Endothelial cell of umbilical vein (primary cell): ENCODE results near the gene RNF4. TPM values are rescaled to one million over a fixed set of nuclear protein-coding genes. Genes with fewer than 3 reads are reported as not detected.

Experiments
- BruUV-seq: library from RNA; stranded (reverse); fragments of 400-500 nt; replicated peaks from 2 replicates; lab custom pipeline; 2021; lab: Mats Ljungman, UMichigan
- CTCF ChIA-PET: fragments of 300-600, 350-600 bp; sonication (Branson Sonifier 250); formaldehyde crosslinking; loops from one replicate; lab custom pipeline; 2021; ENCODE audit warnings: antibody characterized with exemption, inconsistent platforms; lab: Charles Lee
- POLR2A ChIA-PET: fragments of 300-600, 350-600 bp; sonication (Branson Sonifier 250); formaldehyde crosslinking; loops from one replicate; lab custom pipeline; 2021; ENCODE audit warnings: antibody characterized with exemption, inconsistent platforms; lab: Charles Lee
- DNase-seq: peaks from one replicate; pipeline ENCODE4 v3.0.0-alpha.2; 2011; ENCODE audit warnings: low read depth, low spot score
- FAIRE-seq: peaks from 2 replicates; lab custom pipeline; 2011; peaks lifted over from hg19 to GRCh38; lab: Jason Lieb, UNC
- H2AFZ ChIP-seq: 2 replicates; pipeline ENCODE4 v1.6.0; 2012; ENCODE audit warnings: low read depth, low read length, control low read depth, inconsistent platforms
- H3K27ac ChIP-seq: 2 replicates; pipeline ENCODE4 v1.5.1; 2011; ENCODE audit warnings: low read depth, mild to moderate bottlenecking, control low read depth, low read length, moderate library complexity; ENCODE audit not compliant: insufficient read depth
- H3K27me3 ChIP-seq, 2 experiments: 2 replicates each; pipeline versions ENCODE4 v1.6.0 to v1.6.1; 2011; ENCODE audit warnings: low read length in 2 of 2, mixed read lengths in 1 of 2; ENCODE audit not compliant: control insufficient read depth in 2 of 2, insufficient read depth in 2 of 2
- H3K36me3 ChIP-seq, 2 experiments: 2 replicates in 1 of 2; 3 replicates in 1 of 2; pipeline ENCODE4 v1.5.1; 2011; ENCODE audit warnings: low read length in 2 of 2, mild to moderate bottlenecking in 1 of 2, moderate library complexity in 1 of 2; ENCODE audit not compliant: control insufficient read depth in 2 of 2, insufficient read depth in 2 of 2; ENCODE audit errors: extremely low read depth in 1 of 2
- H3K4me1 ChIP-seq: 3 replicates; pipeline ENCODE4 v1.5.1; 2011; ENCODE audit warnings: mild to moderate bottlenecking, low read length; ENCODE audit not compliant: control insufficient read depth, insufficient read depth; ENCODE audit errors: extremely low read depth
- H3K4me2 ChIP-seq: 2 replicates; pipeline ENCODE4 v1.6.1; 2011; ENCODE audit warnings: low read length, control low read depth, mixed read lengths; ENCODE audit not compliant: insufficient read depth
- H3K4me3 ChIP-seq, 3 experiments: fragments of 200-600 bp in 1 of 3; sonication (generic), shearing (Covaris generic) in 1 of 3; replicated peaks in 1 of 3; 2 replicates each; pipeline ENCODE4 v1.5.1; 2011 to 2016; ENCODE audit warnings: control low read depth in 3 of 3, low read length in 3 of 3, mild to moderate bottlenecking in 2 of 3, inconsistent platforms in 1 of 3, low read depth in 1 of 3, moderate library complexity in 1 of 3; ENCODE audit not compliant: insufficient read depth in 1 of 3
- H3K79me2 ChIP-seq: 2 replicates; pipeline ENCODE4 v1.6.0; 2012; ENCODE audit warnings: low read length, inconsistent platforms; ENCODE audit not compliant: control insufficient read depth, insufficient read depth
- H3K9ac ChIP-seq: replicated peaks from 2 replicates; pipeline ENCODE3; 2011; ENCODE audit warnings: low read length, control low read depth; ENCODE audit not compliant: insufficient read depth; ENCODE audit errors: extremely low read depth
- H3K9me1 ChIP-seq: replicated peaks from 3 replicates; pipeline ENCODE4 v1.6.0; 2011; ENCODE audit warnings: mild to moderate bottlenecking, low read length; ENCODE audit not compliant: control insufficient read depth, insufficient read depth; ENCODE audit errors: extremely low read depth
- H3K9me3 ChIP-seq: replicated peaks from 2 replicates; pipeline ENCODE4 v1.5.1; 2012; ENCODE audit warnings: low read length, inconsistent platforms; ENCODE audit not compliant: control insufficient read depth, insufficient read depth
- H4K20me1 ChIP-seq: replicated peaks from 2 replicates; pipeline ENCODE3; 2011; ENCODE audit warnings: mild to moderate bottlenecking, low read length; ENCODE audit not compliant: control insufficient read depth, insufficient read depth; ENCODE audit errors: extremely low read depth
- EZH2 ChIP-seq: IDR thresholded peaks from 2 replicates; pipeline ENCODE4 v1.6.1; 2012; ENCODE audit warnings: borderline replicate concordance, low read depth, mild to moderate bottlenecking, moderate library complexity, low read length, inconsistent platforms; ENCODE audit not compliant: severe bottlenecking
- FOS ChIP-seq: IDR thresholded peaks from 2 replicates; pipeline ENCODE4 v1.6.1; 2011; ENCODE audit warnings: mild to moderate bottlenecking, low read length, moderate library complexity, borderline replicate concordance; ENCODE audit not compliant: insufficient read depth
- GATA2 ChIP-seq: IDR thresholded peaks from 2 replicates; pipeline ENCODE4 v1.7.0; 2011; ENCODE audit warnings: low read depth, mild to moderate bottlenecking, moderate library complexity, mixed read lengths, low read length; ENCODE audit not compliant: insufficient read length, insufficient read depth
- JUN ChIP-seq: IDR thresholded peaks from 2 replicates; pipeline ENCODE4 v1.6.1; 2011; ENCODE audit warnings: borderline replicate concordance, low read depth; ENCODE audit not compliant: insufficient read length, insufficient read depth
- MYC ChIP-seq: IDR thresholded peaks from one replicate; pipeline ENCODE4 v1.6.1; 2011; ENCODE audit warnings: mild to moderate bottlenecking, low read depth, low read length
- POLR2A ChIP-seq: IDR thresholded peaks from 2 replicates; pipeline ENCODE4 v1.6.1; 2012; ENCODE audit warnings: low read depth, mild to moderate bottlenecking, control low read depth, low read length
- POLR2AphosphoS5 ChIP-seq: IDR thresholded peaks from 2 replicates; pipeline ENCODE4 v1.6.1; 2012; ENCODE audit warnings: low read depth, mild to moderate bottlenecking, control low read depth, low read length, moderate library complexity; ENCODE audit not compliant: insufficient read depth
- dilution Hi-C: fragments of 300-500 bp; cut with MboI; formaldehyde crosslinking; loops from one replicate; pipeline ENCODE4 v1.15.0; 2019; ENCODE audit warnings: low sequenced_read_pairs; ENCODE audit not compliant: extremely low pct_ligation_motif_present
- intact Hi-C: fragments of 100-400 bp; cut with micrococcal nuclease; formaldehyde crosslinking; loops from one replicate; pipeline ENCODE4 v1.10.0; 2022
- polyA plus RNA-seq, 4 experiments: library from polyadenylated mRNA; depleted of rRNA in 3 of 4; stranded (reverse) in 3 of 4; unstranded in 1 of 4; fragments of >200 nt; gene quantifications; 2 replicates each; pipeline versions ENCODE4 v1.2.1 to v1.2.3, GENCODE V29; 2011 to 2012; ENCODE audit warnings: missing spikeins in 1 of 4
- total RNA-seq: library from RNA; stranded (reverse); gene quantifications from 2 replicates; pipeline ENCODE4 v1.2.3, GENCODE V29; 2021
- TF ChIP-seq, protein P1 (sequence below): IDR thresholded peaks from 2 replicates; pipeline ENCODE4 v1.6.1; 2011; ENCODE audit not compliant: insufficient read depth, insufficient read length
- TF ChIP-seq, protein P2 (sequence below), 2 donors: IDR thresholded peaks; 1 replicate in 1 of 2; 2 replicates in 1 of 2; pipeline ENCODE4 v1.5.1; 2011; ENCODE audit warnings: low read length in 2 of 2, mild to moderate bottlenecking in 2 of 2, moderate library complexity in 2 of 2, control low read depth in 1 of 2, inconsistent platforms in 1 of 2, low read depth in 1 of 2; ENCODE audit not compliant: insufficient read depth in 1 of 2; ENCODE audit errors: extremely low read depth in 1 of 2

RNF4 gene
- total and polyA plus RNA-seq, 2 donors (not counting 3 experiments of a cell fraction or from before 2014, with no cell fraction given), result 64.3 to 71.4 TPM

DNA sequence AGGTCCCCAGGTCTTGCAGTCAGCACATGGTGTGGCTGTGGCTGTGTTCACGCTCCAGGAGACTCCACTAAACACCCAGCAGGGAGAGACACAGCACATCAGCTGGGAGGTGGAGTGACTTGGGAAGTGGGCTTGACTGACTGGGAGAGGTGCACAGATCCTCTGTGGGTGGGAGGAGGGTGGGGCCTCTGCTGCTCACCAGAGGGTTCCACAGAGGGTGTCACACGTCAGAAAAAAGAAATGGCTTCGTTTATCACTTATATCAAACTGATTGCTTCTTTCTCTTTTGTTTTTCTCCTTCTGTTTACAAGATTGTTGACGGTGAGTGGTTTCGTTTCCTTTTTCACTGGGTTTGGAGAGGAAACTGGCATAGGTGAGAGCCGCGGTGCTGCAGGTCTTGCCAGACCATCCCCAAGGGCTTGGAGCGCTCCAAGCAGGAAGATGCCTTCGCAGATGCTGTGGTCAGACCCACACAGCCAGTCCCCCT lies 42.8 kb downstream of the RNF4 start:
- no peak overlapping the region for H3K27ac ChIP-seq
- H3K9me3 ChIP-seq, result no peaks in the 10 kb centered on the region
- TF ChIP-seq MYC (no peak), GATA2 (no peak), POLR2A (no peak), FOS (no peak), POLR2AphosphoS5 (no peak), JUN (no peak), EZH2 (no peak)
- TF ChIP-seq, protein P1, sequence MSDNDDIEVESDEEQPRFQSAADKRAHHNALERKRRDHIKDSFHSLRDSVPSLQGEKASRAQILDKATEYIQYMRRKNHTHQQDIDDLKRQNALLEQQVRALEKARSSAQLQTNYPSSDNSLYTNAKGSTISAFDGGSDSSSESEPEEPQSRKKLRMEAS, result no peak
- TF ChIP-seq, protein P2, sequence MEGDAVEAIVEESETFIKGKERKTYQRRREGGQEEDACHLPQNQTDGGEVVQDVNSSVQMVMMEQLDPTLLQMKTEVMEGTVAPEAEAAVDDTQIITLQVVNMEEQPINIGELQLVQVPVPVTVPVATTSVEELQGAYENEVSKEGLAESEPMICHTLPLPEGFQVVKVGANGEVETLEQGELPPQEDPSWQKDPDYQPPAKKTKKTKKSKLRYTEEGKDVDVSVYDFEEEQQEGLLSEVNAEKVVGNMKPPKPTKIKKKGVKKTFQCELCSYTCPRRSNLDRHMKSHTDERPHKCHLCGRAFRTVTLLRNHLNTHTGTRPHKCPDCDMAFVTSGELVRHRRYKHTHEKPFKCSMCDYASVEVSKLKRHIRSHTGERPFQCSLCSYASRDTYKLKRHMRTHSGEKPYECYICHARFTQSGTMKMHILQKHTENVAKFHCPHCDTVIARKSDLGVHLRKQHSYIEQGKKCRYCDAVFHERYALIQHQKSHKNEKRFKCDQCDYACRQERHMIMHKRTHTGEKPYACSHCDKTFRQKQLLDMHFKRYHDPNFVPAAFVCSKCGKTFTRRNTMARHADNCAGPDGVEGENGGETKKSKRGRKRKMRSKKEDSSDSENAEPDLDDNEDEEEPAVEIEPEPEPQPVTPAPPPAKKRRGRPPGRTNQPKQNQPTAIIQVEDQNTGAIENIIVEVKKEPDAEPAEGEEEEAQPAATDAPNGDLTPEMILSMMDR (IDR thresholded peaks at IDR 0.05; ENCODE audit: extremely low read depth in 1 of 2, insufficient read depth in 1 of 2, low read depth in 1 of 2, low read length in 2 of 2), result no peak
- peaks cover 2% of the 10 kb centered on the region for H3K4me1 ChIP-seq
- no peak overlapping the region for H3K9ac ChIP-seq
- H3K36me3 ChIP-seq, result peaks cover 21 to 50% of the 10 kb centered on the region in 2 experiments
- DNase-seq, result no peak
- peaks cover 22% of the 10 kb centered on the region for H3K79me2 ChIP-seq
- intact Hi-C loops, result no loop called here
- no peak overlapping the region for H3K4me2 ChIP-seq
- no peaks in the 10 kb centered on the region for H4K20me1 ChIP-seq
- FAIRE-seq, result no peak
- dilution Hi-C loops, result no loop called here
- no peaks in the 10 kb centered on the region for H3K27me3 ChIP-seq
- H2AFZ ChIP-seq, result no peak overlapping the region
- no TSS peak for BruUV-seq
- no peak overlapping the region for H3K4me3 ChIP-seq
- ChIA-PET POLR2A (no interaction called here), CTCF (interaction anchor here (1.0 kb wide), 1 partner anchor 9 kb away, joined by 3 read pairs; no protein-coding TSS in a partner anchor)
- H3K9me1 ChIP-seq, result no peaks in the 10 kb centered on the region
